Lower lobe of right lung (tissue), 2 donors: ENCODE measurements around the gene PHF21A. TPM values are rescaled to one million over a fixed set of nuclear protein-coding genes. Genes with fewer than 3 reads are reported as not detected.

Experiments used
- ATAC-seq, 2 donors: fragments of 200-7000 bp; cut with Tn5 transposase; one replicate each; pipeline ENCODE4 v1.9.1; 2020 to 2022; ENCODE audit warnings: mild to moderate bottlenecking in 2 of 2, moderate library complexity in 2 of 2
- DNase-seq: peaks from one replicate; pipeline ENCODE4 v3.0.0-alpha.2; 2020
- H3K27ac ChIP-seq: fragments of 200-600 bp; one replicate; pipeline ENCODE4 v1.8.0; 2022
- H3K27me3 ChIP-seq: fragments of 200-600 bp; one replicate; pipeline ENCODE4 v1.8.0; 2022; ENCODE audit warnings: low read depth
- H3K36me3 ChIP-seq: fragments of 200-600 bp; one replicate; pipeline ENCODE4 v1.8.0; 2022; ENCODE audit warnings: mild to moderate bottlenecking
- H3K4me1 ChIP-seq: fragments of 200-600 bp; one replicate; pipeline ENCODE4 v1.8.0; 2022
- H3K4me3 ChIP-seq: fragments of 200-600 bp; one replicate; pipeline ENCODE4 v1.8.0; 2022; ENCODE audit warnings: mild to moderate bottlenecking
- H3K9me3 ChIP-seq: fragments of 200-600 bp; one replicate; pipeline ENCODE4 v1.8.0; 2022
- intact Hi-C: fragments of 100-400 bp; cut with DNase I; formaldehyde crosslinking; loops from one replicate; pipeline ENCODE4 v1.11.0; 2022
- total RNA-seq: library from RNA; stranded (reverse); fragmentation: NEBNext Ultra II Directional; extraction: Animal tissue kit (Norgen Biotek cat#: 25700); gene quantifications from one replicate; pipeline ENCODE4 v1.2.1, GENCODE V29; 2021
- TF ChIP-seq, protein P1 (sequence below): fragments of 200-600 bp; IDR thresholded peaks from one replicate; pipeline ENCODE4 v1.8.0; 2022; ENCODE audit warnings: antibody characterized with exemption, mild to moderate bottlenecking
- donor health status: DM: no; HTN: yes; CAD: no; lungs with severe emphysema.

PHF21A gene
- total RNA-seq, 1 donor from 2014 or later, result 48.4 TPM

DNA sequence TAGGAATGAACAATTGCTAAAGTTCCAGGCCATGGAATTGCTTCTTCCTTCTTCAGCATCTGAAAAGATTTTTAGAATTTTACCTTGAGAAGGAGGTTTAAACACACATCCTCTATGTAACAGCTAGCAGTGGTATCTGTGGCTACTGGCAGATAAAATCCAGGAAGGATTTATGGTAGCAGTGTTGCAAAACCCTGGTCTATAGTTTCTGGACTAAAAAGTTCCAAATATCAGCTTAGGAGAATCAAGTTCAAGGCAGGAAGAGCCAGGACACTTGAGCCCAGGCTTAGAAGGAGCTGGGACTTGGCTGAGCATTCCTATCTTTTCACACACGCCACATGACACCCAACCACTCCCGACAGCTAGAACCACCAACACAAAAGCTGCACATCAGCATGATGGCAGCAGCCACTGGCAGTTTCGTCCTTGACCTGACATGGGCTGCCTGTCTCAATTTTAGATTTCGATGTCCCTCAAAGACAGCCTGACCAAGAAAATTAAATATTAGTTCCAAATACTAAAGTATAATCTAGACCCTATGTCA is 184.7 kb downstream of the PHF21A start:
- Histone ChIP-seq H3K27me3 (no peaks in the 10 kb centered on the region), H3K36me3 (peaks cover 84% of the 10 kb centered on the region), H3K9me3 (no peaks in the 10 kb centered on the region), H3K27ac (no peak overlapping the region), H3K4me1 (no peaks in the 10 kb centered on the region), H3K4me3 (no peak overlapping the region)
- no peak for ATAC-seq
- intact Hi-C loops, result no loop called here
- TF ChIP-seq, protein P1, sequence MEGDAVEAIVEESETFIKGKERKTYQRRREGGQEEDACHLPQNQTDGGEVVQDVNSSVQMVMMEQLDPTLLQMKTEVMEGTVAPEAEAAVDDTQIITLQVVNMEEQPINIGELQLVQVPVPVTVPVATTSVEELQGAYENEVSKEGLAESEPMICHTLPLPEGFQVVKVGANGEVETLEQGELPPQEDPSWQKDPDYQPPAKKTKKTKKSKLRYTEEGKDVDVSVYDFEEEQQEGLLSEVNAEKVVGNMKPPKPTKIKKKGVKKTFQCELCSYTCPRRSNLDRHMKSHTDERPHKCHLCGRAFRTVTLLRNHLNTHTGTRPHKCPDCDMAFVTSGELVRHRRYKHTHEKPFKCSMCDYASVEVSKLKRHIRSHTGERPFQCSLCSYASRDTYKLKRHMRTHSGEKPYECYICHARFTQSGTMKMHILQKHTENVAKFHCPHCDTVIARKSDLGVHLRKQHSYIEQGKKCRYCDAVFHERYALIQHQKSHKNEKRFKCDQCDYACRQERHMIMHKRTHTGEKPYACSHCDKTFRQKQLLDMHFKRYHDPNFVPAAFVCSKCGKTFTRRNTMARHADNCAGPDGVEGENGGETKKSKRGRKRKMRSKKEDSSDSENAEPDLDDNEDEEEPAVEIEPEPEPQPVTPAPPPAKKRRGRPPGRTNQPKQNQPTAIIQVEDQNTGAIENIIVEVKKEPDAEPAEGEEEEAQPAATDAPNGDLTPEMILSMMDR, result no peak
- DNase-seq, result no peak

DNA sequence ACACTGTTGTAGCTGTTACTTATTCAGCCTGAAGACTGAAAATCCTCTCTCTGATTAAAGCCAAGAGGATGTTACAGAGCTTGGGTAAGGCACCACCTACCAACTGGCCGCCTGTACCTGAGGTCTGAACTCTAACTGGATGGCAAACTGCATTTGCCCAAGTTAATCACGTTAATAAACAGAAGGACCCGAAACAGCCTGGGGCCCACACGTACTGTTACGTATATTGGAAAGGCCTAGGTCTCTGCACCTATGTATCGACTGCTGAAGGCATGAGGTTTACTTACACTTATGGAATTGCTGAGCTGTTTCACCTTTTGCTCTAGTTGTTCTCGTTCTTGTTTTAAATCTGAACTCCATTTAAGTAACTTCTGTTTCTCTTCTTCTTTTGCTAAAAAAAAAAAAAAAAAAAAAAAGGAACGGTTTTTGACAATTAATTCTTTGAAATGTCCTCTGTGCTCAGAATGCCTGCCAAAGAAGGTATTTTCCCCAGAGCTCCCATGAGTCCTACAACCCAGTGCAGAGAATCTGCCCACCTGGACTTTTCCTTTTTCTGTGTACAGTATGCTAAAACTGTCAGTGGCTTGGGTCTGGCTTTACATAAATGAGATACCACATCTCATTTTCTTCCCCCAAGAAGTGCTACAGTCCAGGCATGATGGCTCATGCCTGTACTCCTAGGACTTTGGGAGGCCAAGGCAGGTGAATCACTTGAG is 185.7 kb downstream of the PHF21A start:
- Histone ChIP-seq H3K4me1 (peaks cover 8% of the 10 kb centered on the region), H3K9me3 (no peaks in the 10 kb centered on the region), H3K27me3 (no peaks in the 10 kb centered on the region), H3K27ac (no peak overlapping the region), H3K4me3 (no peak overlapping the region), H3K36me3 (peaks cover 78% of the 10 kb centered on the region)
- intact Hi-C loops, result no loop called here
- TF ChIP-seq, protein P1, result no peak
- no peak for DNase-seq
- ATAC-seq, result no peak

DNA sequence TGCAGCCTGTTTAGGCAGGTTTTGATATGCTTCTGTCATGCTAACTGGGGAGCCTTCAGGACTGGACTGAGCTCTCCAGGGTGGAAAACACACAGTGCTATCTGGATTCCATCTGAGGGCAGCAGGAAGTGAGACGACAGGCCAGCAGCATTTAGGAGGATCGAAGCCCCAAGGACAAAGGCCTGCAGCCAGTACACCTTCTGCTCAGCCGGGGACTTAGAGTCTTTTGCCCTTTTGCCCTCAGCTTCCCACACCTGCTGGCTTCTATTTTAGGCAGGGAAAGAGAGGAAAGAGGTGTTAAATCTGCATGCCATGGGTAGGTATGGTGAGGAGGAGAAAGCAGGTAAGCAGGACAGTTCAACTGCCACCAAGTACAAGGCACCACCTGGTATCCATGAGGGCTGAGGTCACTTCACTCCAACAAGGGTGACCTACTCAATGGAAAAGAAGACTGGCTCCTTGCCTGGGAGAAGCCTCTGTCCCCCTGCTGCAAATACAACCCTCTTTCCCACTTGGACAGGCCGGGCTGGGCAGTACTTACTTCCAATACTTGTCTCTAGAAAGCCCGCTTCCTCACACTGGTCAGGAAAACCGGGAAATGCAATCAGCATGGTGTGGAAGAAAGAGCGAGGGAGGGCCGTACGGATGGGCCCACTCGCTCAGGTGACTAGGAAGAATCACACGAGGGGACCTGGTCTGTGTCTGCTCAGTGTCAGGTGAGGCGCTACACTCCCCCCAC is 186.5 kb downstream of the PHF21A start:
- Histone ChIP-seq H3K36me3 (peaks cover 70% of the 10 kb centered on the region), H3K9me3 (no peaks in the 10 kb centered on the region), H3K4me3 (no peak overlapping the region), H3K27me3 (no peaks in the 10 kb centered on the region), H3K4me1 (peaks cover 15% of the 10 kb centered on the region), H3K27ac (no peak overlapping the region)
- DNase-seq (no peak), ATAC-seq (no peak)
- TF ChIP-seq, protein P1, result no peak
- intact Hi-C loops, result no loop called here

DNA sequence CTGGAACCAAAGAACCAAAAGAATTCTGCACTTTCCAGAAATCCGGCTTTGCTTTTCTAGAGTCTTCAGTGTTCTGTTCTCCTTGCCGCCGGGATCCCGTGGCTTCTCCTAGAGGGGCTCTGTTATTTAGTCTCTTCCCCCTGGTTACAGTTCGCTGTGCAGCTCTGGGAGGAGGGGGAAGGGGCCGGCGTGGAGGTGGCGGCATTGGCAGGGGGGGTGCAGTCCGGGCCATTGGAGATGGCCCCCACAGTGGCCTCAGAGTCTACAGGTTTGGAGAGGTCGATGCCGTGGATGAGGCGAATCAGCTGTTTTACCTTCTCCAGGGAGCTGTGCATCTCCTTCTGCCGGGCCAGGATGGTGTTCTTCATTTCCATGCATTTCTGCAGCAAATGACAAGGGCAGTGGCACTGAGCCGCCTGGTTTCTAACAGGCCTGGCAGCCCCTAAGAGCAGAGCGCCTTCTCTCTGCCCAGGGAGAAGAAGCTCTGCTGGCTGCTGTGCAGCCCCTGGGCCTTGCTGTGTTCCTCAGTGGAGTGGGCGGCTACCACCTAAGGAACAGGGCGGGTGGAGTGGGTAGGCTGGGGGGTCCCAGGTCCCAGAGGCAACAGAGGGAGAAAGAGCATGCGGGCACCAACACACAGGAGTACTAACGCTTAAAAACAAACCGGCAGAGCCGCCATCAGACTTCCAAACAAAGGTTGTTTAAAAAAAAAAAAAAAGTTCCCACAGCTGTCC is 187.2 kb downstream of the PHF21A start:
- DNase-seq (no peak), ATAC-seq (no peak)
- Histone ChIP-seq H3K27ac (no peak overlapping the region), H3K27me3 (no peaks in the 10 kb centered on the region), H3K4me3 (no peak overlapping the region), H3K36me3 (peaks cover 69% of the 10 kb centered on the region), H3K9me3 (no peaks in the 10 kb centered on the region), H3K4me1 (peaks cover 18% of the 10 kb centered on the region)
- TF ChIP-seq, protein P1, result no peak
- intact Hi-C loops, result no loop called here

DNA sequence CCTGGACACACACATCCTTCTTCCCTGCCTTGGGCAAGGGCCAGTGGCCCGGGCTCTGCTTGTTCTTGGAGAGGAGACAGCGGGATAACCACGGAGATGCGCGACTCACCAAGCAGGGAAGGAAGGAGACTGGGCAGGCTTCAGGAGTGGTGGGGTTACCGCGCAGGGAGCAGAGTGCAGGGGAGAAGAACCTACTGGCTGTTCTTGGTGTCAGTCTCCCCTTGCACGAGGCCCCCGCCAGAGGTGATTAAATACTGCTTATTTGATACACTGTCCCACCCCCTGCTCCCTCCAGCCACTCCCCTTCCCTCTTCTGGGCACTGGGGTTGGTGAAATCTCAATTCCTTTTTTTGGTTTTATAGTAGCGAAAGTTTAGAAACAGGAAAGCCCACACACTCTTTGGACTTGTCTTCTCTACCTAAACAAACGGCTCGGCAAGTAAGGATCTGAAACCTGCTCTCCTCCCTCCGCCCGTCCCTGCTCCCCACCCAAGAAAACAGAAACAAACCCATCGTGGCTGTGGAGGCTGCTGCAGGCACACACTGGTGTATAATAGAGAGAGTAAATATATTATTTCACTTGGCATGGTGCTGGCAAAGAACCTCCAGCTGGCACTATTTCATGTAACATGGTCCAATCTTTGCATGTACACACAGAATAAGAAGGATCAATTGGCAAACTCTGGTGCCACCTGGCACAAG is 188.0 kb downstream of the PHF21A start:
- H3K9me3 ChIP-seq, result no peaks in the 10 kb centered on the region
- intact Hi-C loops, result no loop called here
- TF ChIP-seq, protein P1, result no peak
- peak; percentile 19 to 26 for ATAC-seq
- DNase-seq, result no peak
- peaks cover 18% of the 10 kb centered on the region for H3K4me1 ChIP-seq
- no peaks in the 10 kb centered on the region for H3K27me3 ChIP-seq
- H3K27ac ChIP-seq, result no peak overlapping the region
- H3K36me3 ChIP-seq, result peaks cover 69% of the 10 kb centered on the region
- H3K4me3 ChIP-seq, result no peak overlapping the region
